ENCODE measurements around the gene USP47. TPM values are rescaled to one million over a fixed set of nuclear protein-coding genes. Genes with fewer than 3 reads are reported as not detected.

USP47 gene
- total RNA-seq, 1 experiment from 2014 or later = 24.2 TPM

DNA sequence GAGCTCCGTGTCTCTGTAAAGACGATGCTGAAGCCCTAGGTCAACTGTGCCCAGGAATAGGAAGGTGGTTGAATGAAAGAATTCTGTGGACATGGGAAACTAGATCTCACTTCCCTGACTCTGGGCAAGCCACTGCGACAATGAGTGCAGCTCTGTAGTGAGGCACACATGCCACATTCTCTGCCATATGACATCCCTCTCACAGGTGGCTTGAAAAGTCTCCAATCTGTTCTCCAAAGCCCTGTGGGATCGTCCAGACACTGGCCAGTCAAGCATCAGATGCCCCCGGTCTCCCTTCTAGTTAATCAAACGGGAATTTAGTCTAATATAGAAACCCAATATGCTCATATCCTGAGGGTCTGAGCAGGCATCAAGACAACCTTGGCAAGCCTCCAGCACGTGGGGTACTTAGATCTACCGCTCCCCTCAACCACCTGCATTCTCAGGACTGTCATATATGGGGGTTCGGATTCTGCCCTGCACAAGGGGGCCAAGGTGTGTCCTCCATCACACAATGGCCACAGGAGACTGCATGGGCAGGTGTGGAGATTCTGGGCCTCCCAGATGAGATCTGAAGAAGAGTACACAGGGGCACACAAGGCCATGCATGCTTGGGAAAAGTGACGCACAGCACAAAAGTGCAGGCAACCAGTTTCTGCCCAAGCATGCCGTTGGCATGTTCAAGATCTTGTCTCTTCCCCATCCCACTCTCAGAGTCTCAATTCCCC lies 154.7 kb downstream of the USP47 start:
- BruUV-seq (replicated peaks) = no TSS peak
- ChIA-PET POLR2A (ENCODE audit: unreplicated experiment) (no interaction called here), CTCF (no interaction called here)

GRCh38 chr11:11997049-11997322 lies 155.2 kb downstream of the USP47 start:
- peaks cover 34% of the 10 kb centered on the region for H3K4me1 ChIP-seq (replicated peaks; ENCODE audit: insufficient read depth)
- H3K9me2 ChIP-seq (ENCODE audit: insufficient read depth) = no peaks in the 10 kb centered on the region
- no peaks in the 10 kb centered on the region for H3K36me3 ChIP-seq (ENCODE audit: low read depth)
- H3K4me3 ChIP-seq = no peak overlapping the region
- no peak overlapping the region for H2AFZ ChIP-seq
- H4K20me1 ChIP-seq (ENCODE audit: insufficient read depth) = no peaks in the 10 kb centered on the region
- POLR2A ChIA-PET (ENCODE audit: unreplicated experiment) = no interaction called here
- no peak overlapping the region for H3K27ac ChIP-seq
- no TSS peak for BruUV-seq (replicated peaks)
- peaks cover 7% of the 10 kb centered on the region; the same call in 1 of the 2 replicates for H3F3A ChIP-seq (ENCODE audit: insufficient read depth, low read depth)
- CTCF ChIA-PET = no interaction called here
- no peaks in the 10 kb centered on the region for H3K27me3 ChIP-seq (ENCODE audit: insufficient read depth, low read depth)
- TF ChIP-seq CTCF (conservative IDR thresholded peaks at IDR 0.05) (no peak), EZH2 (IDR thresholded peaks at IDR 0.05; ENCODE audit: low read depth) (no peak)
- H3K9me3 ChIP-seq (ENCODE audit: insufficient read depth, low read depth) = no peaks in the 10 kb centered on the region
- H3K4me2 ChIP-seq = no peak overlapping the region
- DNase-seq = no peak
- intact Hi-C loops (cut with micrococcal nuclease; ENCODE audit: unreplicated experiment) = no loop called here
- H3K79me2 ChIP-seq (ENCODE audit: low read depth) = no peaks in the 10 kb centered on the region

More for the DNA sequence above, 154.7 kb downstream of the USP47 start:
- no peaks in the 10 kb centered on the region for H3K79me2 ChIP-seq (ENCODE audit: low read depth)
- intact Hi-C loops (cut with micrococcal nuclease; ENCODE audit: unreplicated experiment) = no loop called here
- no peaks in the 10 kb centered on the region for H3K9me2 ChIP-seq (ENCODE audit: insufficient read depth)
- H3K4me3 ChIP-seq = no peak overlapping the region
- no peak overlapping the region for H3K27ac ChIP-seq
- H3F3A ChIP-seq (ENCODE audit: insufficient read depth, low read depth) = peaks cover 10% of the 10 kb centered on the region; the same call in 1 of the 2 replicates
- H3K4me2 ChIP-seq = no peak overlapping the region
- H3K4me1 ChIP-seq (replicated peaks; ENCODE audit: insufficient read depth) = peaks cover 37% of the 10 kb centered on the region
- no peaks in the 10 kb centered on the region for H4K20me1 ChIP-seq (ENCODE audit: insufficient read depth)
- no peaks in the 10 kb centered on the region for H3K36me3 ChIP-seq (ENCODE audit: low read depth)
- no peak for DNase-seq
- no peaks in the 10 kb centered on the region for H3K27me3 ChIP-seq (ENCODE audit: insufficient read depth, low read depth)
- H3K9me3 ChIP-seq (ENCODE audit: insufficient read depth, low read depth) = no peaks in the 10 kb centered on the region
- no peak for TF ChIP-seq EZH2 (IDR thresholded peaks at IDR 0.05; ENCODE audit: low read depth)
- TF ChIP-seq CTCF (conservative IDR thresholded peaks at IDR 0.05) = no peak
- no peak overlapping the region for H2AFZ ChIP-seq

DNA sequence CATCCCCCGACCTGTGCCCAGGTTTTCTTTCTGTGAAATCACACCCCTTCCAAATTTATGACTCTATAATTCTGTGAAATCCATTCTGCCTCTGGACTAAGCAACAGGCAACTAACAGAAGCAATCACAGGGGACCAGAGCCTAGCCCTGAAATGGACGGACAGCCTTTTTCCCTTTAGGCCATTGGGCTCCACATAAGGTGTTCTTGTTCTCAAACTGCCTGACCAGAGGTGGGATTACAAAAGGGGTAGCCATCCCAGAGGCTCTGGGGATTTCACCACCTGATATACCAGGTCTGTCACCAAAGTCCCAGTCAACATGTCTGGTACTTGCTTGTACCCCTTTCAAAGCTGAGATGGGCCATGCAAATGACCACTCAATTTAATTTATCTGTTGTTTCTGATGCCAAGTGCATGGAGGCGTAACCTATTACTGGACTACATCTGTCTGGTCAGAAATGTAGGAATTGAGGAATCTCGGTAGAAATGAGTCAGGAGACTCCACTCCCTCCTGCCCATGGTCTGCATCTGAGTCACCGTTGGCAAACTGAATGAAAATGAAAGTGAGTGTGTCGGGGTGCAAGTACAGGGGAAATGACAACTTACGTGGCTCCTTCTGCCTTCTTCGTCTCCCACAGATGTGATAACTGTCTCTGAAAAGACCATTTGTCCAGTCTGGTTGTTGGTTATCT lies 156.5 kb downstream of the USP47 start:
- BruUV-seq (replicated peaks) = no TSS peak
- ChIA-PET CTCF (no interaction called here), POLR2A (ENCODE audit: unreplicated experiment) (no interaction called here)
- peak in 1 of 2 experiments; percentile 64 for DNase-seq
- no peaks in the 10 kb centered on the region for H3K79me2 ChIP-seq (ENCODE audit: low read depth)
- no peaks in the 10 kb centered on the region for H3K27me3 ChIP-seq (ENCODE audit: insufficient read depth, low read depth)
- no peaks in the 10 kb centered on the region for H3K36me3 ChIP-seq (ENCODE audit: low read depth)
- intact Hi-C loops (cut with micrococcal nuclease; ENCODE audit: unreplicated experiment) = no loop called here
- H3K4me1 ChIP-seq (replicated peaks; ENCODE audit: insufficient read depth) = peaks cover 21% of the 10 kb centered on the region
- H3K9me3 ChIP-seq (ENCODE audit: insufficient read depth, low read depth) = no peaks in the 10 kb centered on the region
- no peaks in the 10 kb centered on the region for H4K20me1 ChIP-seq (ENCODE audit: insufficient read depth)
- 0 out of 2 replicates have a peak, but pooled peaks cover 3% of the 10 kb centered on the region for H3F3A ChIP-seq (ENCODE audit: insufficient read depth, low read depth)
- H3K4me2 ChIP-seq = peak overlapping the region; percentile 82
- H3K27ac ChIP-seq = no peak overlapping the region
- peak overlapping the region; percentile 82 for H2AFZ ChIP-seq
- H3K4me3 ChIP-seq = peak overlapping the region; percentile 56
- TF ChIP-seq EZH2 (IDR thresholded peaks at IDR 0.05; ENCODE audit: low read depth) (no peak), CTCF (conservative IDR thresholded peaks at IDR 0.05) (no peak)
- H3K9me2 ChIP-seq (ENCODE audit: insufficient read depth) = no peaks in the 10 kb centered on the region

Data from PC-9 (cell line).